HUES64 (cell line): ENCODE measurements around the gene HSPA1A.

Experiments
- H3K27ac ChIP-seq: 2 replicates; pipeline ENCODE4 v1.7.0; 2013; ENCODE audit warnings: low read depth, low read length, inconsistent platforms
- H3K27me3 ChIP-seq: 2 replicates; pipeline ENCODE4 v1.6.1; 2013; ENCODE audit warnings: mild to moderate bottlenecking, low read length; ENCODE audit not compliant: insufficient read depth
- H3K36me3 ChIP-seq: 2 replicates; pipeline ENCODE4 v1.6.1; 2013; ENCODE audit warnings: mild to moderate bottlenecking, low read length; ENCODE audit not compliant: insufficient read depth
- H3K4me1 ChIP-seq: 2 replicates; pipeline ENCODE4 v1.6.1; 2013; ENCODE audit warnings: mild to moderate bottlenecking, low read length, moderate library complexity; ENCODE audit not compliant: insufficient read depth
- H3K4me3 ChIP-seq: 2 replicates; pipeline ENCODE4 v1.5.1; 2013; ENCODE audit warnings: mild to moderate bottlenecking, low read length, moderate library complexity
- H3K9ac ChIP-seq: 2 replicates; pipeline ENCODE4 v1.6.1; 2013; ENCODE audit warnings: mild to moderate bottlenecking, low read depth, low read length
- H3K9me3 ChIP-seq: 2 replicates; pipeline ENCODE4 v1.6.1; 2013; ENCODE audit warnings: low read depth, low read length; ENCODE audit not compliant: insufficient read depth
- WGBS: fragments of 150-250, 120-280 bp; methylation state at CpG from one replicate; pipeline ENCODE4 v1.1.7; 2013; ENCODE audit warnings: missing lambda C conversion rate; 5-methylcytosine and 5-hydroxymethylcytosine counted together

HSPA1A gene

GRCh38 chr6:31775633-31776484 lies 39.5 kb upstream of the HSPA1A start:
- Histone ChIP-seq H3K4me3 (no peak overlapping the region), H3K9me3 (no peaks in the 10 kb centered on the region), H3K27ac (no peak overlapping the region), H3K4me1 (no peaks in the 10 kb centered on the region), H3K27me3 (no peaks in the 10 kb centered on the region), H3K9ac (no peak overlapping the region), H3K36me3 (peaks cover 30% of the 10 kb centered on the region)
- WGBS, result 93% methylated on average over 32 of the region's 32 CpGs

GRCh38 chr6:31776485-31776988 lies 38.8 kb upstream of the HSPA1A start:
- Histone ChIP-seq H3K9ac (no peak overlapping the region; the same call in 1 of the 2 replicates), H3K4me1 (no peaks in the 10 kb centered on the region), H3K4me3 (no peak overlapping the region), H3K27me3 (no peaks in the 10 kb centered on the region), H3K36me3 (peaks cover 37% of the 10 kb centered on the region), H3K27ac (no peak overlapping the region), H3K9me3 (no peaks in the 10 kb centered on the region)
- 66% methylated on average over 14 of the region's 14 CpGs for WGBS

- WGBS, result 50% methylated on average over 15 of the region's 15 CpGs
These were observed 38.2 kb upstream of the HSPA1A start, which contains the start of gene VWA7 for GRCh38 chr6:31776989-31777666. Gene VWA7 (minus strand): TSS chr6:31777328. CDS start chr6:31776779, 549 bp downstream.

GRCh38 chr6:31777667-31778050 lies 37.7 kb upstream of the HSPA1A start:
- WGBS, result 95% methylated on average over 5 of the region's 5 CpGs
- H3K9ac ChIP-seq, result no peak overlapping the region
- peaks cover 48% of the 10 kb centered on the region for H3K36me3 ChIP-seq
- no peak overlapping the region for H3K27ac ChIP-seq
- no peak overlapping the region for H3K4me3 ChIP-seq
- no peaks in the 10 kb centered on the region for H3K27me3 ChIP-seq
- H3K9me3 ChIP-seq, result no peaks in the 10 kb centered on the region
- H3K4me1 ChIP-seq, result no peaks in the 10 kb centered on the region

More at GRCh38 chr6:31776989-31777666, 38.2 kb upstream of the HSPA1A start, which contains the start of gene VWA7:
- Histone ChIP-seq H3K36me3 (peaks cover 43% of the 10 kb centered on the region), H3K27ac (no peak within 1 kb of the TSS), H3K9me3 (no peaks in the 10 kb centered on the region), H3K27me3 (no peaks in the 10 kb centered on the region), H3K4me3 (no peak within 1 kb of the TSS), H3K4me1 (no peaks in the 10 kb centered on the region), H3K9ac (no peak within 1 kb of the TSS; the same call in 1 of the 2 replicates)

- H3K4me3 ChIP-seq, result no peak overlapping the region
- peaks cover 54% of the 10 kb centered on the region for H3K36me3 ChIP-seq
- no peaks in the 10 kb centered on the region for H3K9me3 ChIP-seq
- 92% methylated on average over 5 of the region's 5 CpGs for WGBS
- no peak overlapping the region for H3K27ac ChIP-seq
- no peak overlapping the region for H3K9ac ChIP-seq
- H3K27me3 ChIP-seq, result no peaks in the 10 kb centered on the region
- no peaks in the 10 kb centered on the region for H3K4me1 ChIP-seq
These were observed 37.1 kb upstream of the HSPA1A start for GRCh38 chr6:31778193-31778592.

GRCh38 chr6:31778999-31779885 lies 36.1 kb upstream of the HSPA1A start:
- 95% methylated on average over 43 of the region's 43 CpGs for WGBS
- no peaks in the 10 kb centered on the region for H3K4me1 ChIP-seq
- H3K9ac ChIP-seq, result no peak overlapping the region
- no peak overlapping the region for H3K4me3 ChIP-seq
- peaks cover 63% of the 10 kb centered on the region for H3K36me3 ChIP-seq
- H3K27ac ChIP-seq, result no peak overlapping the region
- no peaks in the 10 kb centered on the region for H3K27me3 ChIP-seq
- no peaks in the 10 kb centered on the region for H3K9me3 ChIP-seq

- 96% methylated on average over 10 of the region's 10 CpGs for WGBS
- Histone ChIP-seq H3K9me3 (no peaks in the 10 kb centered on the region), H3K9ac (no peak overlapping the region), H3K4me3 (no peak overlapping the region), H3K27ac (no peak overlapping the region), H3K27me3 (no peaks in the 10 kb centered on the region), H3K4me1 (no peaks in the 10 kb centered on the region), H3K36me3 (peaks cover 70% of the 10 kb centered on the region)
These were observed 35.4 kb upstream of the HSPA1A start for GRCh38 chr6:31779908-31780307.

- no peaks in the 10 kb centered on the region for H3K27me3 ChIP-seq
- H3K36me3 ChIP-seq, result peaks cover 78% of the 10 kb centered on the region
- no peak overlapping the region for H3K4me3 ChIP-seq
- H3K9me3 ChIP-seq, result no peaks in the 10 kb centered on the region
- no peak overlapping the region for H3K9ac ChIP-seq
- H3K4me1 ChIP-seq, result no peaks in the 10 kb centered on the region
- H3K27ac ChIP-seq, result no peak overlapping the region
- 95% methylated on average over 20 of the region's 20 CpGs for WGBS
These were observed 34.7 kb upstream of the HSPA1A start for GRCh38 chr6:31780507-31781243.

GRCh38 chr6:31781244-31782125 lies 33.9 kb upstream of the HSPA1A start:
- no peaks in the 10 kb centered on the region for H3K9me3 ChIP-seq
- WGBS, result 96% methylated on average over 23 of the region's 23 CpGs
- H3K4me3 ChIP-seq, result no peak overlapping the region
- H3K4me1 ChIP-seq, result no peaks in the 10 kb centered on the region
- no peaks in the 10 kb centered on the region for H3K27me3 ChIP-seq
- no peak overlapping the region for H3K27ac ChIP-seq
- H3K9ac ChIP-seq, result no peak overlapping the region
- peaks cover 83% of the 10 kb centered on the region for H3K36me3 ChIP-seq
